Astrocyte of the spinal cord (primary cell): Measurements from ENCODE around the gene TMEM269.
A peak's percentile ranks its signal among the peaks of the same experiment; 100 is the strongest.
"Not testable (repeated sequence)": the region's sequence is repeated elsewhere in the genome, so short reads cannot be mapped to it uniquely, and the experiment has no call there.

ENCODE experiments used
- DNase-seq: peaks from one replicate; pipeline ENCODE4 v3.0.0; 2011; ENCODE audit warnings: low read depth, low spot score
- H3K4me3 ChIP-seq: 2 replicates; pipeline ENCODE4 v1.5.1; 2011; ENCODE audit warnings: low read depth, mild to moderate bottlenecking, low read length, moderate library complexity
- in situ Hi-C: cut with HindIII; loops from 2 replicates; pipeline ENCODE4 v1.10.0; 2017; ENCODE audit warnings: low sequenced_read_pairs
- TF ChIP-seq, protein P1 (sequence below): IDR thresholded peaks from 2 replicates; pipeline ENCODE4 v1.5.1; 2012; ENCODE audit warnings: low read depth, mild to moderate bottlenecking, low read length, inconsistent platforms

The TMEM269 gene

DNA sequence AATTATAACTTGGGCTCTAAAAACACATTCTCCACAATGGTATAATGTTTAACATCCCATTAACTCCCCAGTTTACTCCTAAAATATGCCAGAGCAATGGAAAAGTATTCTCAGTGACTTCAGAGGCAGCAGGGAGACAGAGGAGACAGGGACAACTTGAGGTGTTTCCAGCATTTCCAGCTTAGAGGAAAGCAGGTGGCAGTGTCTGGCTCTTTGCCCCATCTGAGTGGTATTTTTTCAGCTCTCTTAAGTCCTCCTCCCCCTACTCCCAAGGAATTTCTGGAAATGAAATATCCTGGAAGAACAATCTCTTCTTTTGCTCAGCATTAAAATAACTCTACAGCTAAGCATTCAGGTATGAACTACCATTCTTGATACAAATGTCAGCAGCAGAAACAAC lies 21.4 kb downstream of the TMEM269 start:
- H3K4me3 ChIP-seq: no peak overlapping the region
- TF ChIP-seq, protein P1, sequence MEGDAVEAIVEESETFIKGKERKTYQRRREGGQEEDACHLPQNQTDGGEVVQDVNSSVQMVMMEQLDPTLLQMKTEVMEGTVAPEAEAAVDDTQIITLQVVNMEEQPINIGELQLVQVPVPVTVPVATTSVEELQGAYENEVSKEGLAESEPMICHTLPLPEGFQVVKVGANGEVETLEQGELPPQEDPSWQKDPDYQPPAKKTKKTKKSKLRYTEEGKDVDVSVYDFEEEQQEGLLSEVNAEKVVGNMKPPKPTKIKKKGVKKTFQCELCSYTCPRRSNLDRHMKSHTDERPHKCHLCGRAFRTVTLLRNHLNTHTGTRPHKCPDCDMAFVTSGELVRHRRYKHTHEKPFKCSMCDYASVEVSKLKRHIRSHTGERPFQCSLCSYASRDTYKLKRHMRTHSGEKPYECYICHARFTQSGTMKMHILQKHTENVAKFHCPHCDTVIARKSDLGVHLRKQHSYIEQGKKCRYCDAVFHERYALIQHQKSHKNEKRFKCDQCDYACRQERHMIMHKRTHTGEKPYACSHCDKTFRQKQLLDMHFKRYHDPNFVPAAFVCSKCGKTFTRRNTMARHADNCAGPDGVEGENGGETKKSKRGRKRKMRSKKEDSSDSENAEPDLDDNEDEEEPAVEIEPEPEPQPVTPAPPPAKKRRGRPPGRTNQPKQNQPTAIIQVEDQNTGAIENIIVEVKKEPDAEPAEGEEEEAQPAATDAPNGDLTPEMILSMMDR: no peak
- no peak for DNase-seq
- in situ Hi-C loops: no loop called here

DNA sequence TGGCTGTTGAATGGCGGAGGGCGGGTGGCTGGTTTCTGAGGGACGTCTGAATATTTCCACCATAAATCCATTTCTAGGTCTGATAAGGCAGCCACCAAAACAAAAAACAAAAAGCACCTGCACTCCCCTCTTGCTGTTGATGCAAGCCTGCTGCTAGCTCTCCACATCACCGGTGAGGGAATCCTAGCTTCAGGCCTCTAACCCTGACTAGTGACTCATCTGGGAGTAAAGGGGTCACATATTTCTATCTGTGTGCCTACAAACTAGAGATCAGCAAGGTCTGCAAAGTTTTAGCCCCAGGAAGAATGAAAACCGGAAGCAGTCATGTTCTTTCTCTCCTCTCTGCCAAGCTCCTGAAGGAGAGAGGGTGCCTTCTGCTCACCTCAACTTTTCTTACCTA lies 21.8 kb downstream of the TMEM269 start:
- in situ Hi-C loops: no loop called here
- no peak for DNase-seq
- no peak overlapping the region for H3K4me3 ChIP-seq
- TF ChIP-seq, protein P1: no peak

DNA sequence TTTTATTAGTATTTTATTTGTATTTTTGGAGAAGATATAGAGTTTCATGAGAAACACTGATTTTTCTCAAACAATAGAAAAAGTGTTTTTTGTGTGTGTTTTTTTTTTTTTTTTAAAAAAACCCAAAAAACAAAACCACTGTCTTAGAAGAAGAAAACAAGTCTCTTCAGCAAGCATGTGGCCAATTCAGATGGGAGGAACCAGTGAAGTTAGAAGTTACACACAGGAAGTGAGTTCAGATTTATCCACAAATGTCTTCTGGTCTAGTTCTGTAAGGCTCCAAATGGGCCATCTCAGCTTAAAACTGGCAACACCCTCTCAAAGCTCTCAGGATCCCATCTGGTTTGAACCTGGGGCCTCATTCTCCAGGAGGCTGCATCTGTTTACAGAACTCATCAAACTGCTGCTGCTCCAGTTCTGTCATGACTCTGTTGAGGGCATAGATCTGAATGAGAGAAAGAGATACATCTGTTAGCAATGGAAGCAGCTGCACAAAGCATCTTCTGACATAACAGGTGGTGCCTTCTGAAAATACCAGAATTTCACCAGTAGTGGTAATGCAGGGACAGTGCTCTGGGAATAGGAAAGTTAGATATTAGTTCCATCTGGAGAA lies 22.4 kb downstream of the TMEM269 start:
- no peak for DNase-seq
- in situ Hi-C loops: no loop called here
- TF ChIP-seq, protein P1: no peak
- H3K4me3 ChIP-seq: no peak overlapping the region

DNA sequence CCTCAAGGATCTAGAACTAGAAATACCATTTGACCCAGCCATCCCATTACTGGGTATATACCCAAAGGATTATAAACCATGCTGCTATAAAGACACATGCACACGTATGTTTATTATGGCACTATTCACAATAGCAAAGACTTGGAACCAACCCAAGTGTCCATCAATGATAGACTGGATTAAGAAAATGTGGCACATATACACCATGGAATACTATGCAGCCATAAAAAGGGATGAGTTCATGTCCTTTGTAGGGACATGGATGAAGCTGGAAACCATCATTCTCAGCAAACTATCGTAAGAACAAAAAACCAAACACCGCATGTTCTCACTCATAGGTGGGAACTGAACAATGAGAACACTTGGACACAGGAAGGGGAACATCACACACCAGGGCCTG lies 30.0 kb downstream of the TMEM269 start:
- H3K4me3 ChIP-seq, in situ Hi-C loops, DNase-seq: not testable (repeated sequence)

DNA sequence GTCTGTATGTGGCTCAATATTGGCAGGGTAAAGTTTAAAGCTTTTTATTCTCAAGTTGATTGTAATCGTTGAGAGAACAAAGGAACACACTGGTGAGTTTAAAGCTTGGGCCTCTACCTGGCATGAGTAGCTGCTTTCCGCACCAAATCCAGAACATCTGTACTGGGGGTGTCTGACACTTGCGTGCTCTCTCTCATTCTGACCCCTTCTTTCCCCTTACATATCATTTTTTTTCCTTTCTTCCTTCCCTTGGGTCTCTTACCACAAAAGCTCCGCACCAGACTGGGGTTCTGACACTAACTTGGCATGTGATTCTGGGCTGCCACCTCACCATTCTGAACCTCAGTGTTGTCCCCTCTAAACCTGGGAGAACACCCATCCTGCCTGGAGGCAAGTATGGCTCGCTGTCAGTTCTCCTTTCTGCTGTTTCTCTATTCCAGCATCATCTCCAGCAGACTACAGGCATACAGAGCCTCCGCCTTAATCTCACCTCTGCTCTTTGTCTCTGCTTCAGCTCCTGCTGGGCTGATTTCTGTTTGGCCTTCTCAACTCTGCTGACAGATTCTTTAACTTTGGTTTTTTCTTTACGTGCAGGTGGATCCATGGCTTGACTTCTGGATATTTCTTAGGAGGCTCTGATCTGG lies 31.3 kb downstream of the TMEM269 start:
- TF ChIP-seq, protein P1: no peak
- peak; percentile 4 for DNase-seq
- in situ Hi-C loops: no loop called here
- H3K4me3 ChIP-seq: peak overlapping the region; percentile 72

DNA sequence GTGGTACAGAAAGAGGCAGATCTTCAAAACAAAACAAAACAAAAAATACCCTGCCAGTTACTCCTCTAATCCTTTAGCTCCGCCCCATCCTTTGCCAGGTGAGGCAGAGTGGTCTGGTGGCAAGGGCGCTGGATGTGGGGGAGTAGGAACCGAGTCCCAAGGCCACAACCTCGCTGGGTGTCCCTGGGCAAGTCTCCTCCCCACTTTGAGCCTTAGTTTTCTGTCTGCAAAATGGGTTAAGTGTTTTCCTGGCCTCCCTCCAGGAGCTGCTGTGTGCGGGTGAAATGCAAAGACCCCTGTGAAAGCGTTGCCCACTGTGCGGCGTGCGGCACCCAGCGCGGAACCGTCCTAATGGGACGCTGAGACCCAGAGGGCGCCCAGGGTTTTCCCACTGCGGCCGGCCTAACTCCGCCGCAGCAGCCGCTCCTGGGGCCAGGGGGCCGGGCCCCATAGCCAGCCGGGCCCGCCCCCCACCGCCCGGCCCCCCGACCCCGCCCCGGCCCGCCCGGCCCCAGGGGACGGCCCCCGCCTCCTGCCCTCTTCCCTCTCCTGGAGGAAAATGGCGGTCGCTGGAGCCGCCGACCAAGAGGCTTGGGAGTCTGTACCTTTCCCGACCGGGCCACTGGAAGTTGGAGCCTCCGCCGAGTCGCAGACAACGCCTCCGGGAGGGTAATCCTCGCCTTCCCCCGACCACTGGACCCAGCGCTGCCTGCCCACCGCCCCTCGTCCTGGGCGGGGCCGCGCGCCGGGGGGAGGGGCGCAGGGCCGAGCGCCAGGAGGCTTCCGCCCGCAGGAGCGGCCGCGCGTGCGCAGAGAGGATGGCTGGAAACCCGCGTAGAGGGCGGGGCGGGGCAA lies 32.0 kb downstream of the TMEM269 start, which contains the start of the genes ERMAP and SVBP:
Gene ERMAP, plus strand, starts transcription at position 538 of the 855 bp plus-strand sequence. CDS start 13,327 bp downstream, outside the sequence.
Gene SVBP, minus strand, starts transcription at position 813 of the 855 bp plus-strand sequence. CDS start 853 bp downstream, outside the sequence.
- peak within 1 kb of the TSS; percentile 72 for H3K4me3 ChIP-seq
- DNase-seq: peak; percentile 85
- in situ Hi-C loops: no loop called here
- TF ChIP-seq, protein P1: no peak
